Dorsolateral prefrontal cortex (tissue), 118 donors: ENCODE measurements around the gene CMC4. TPM values are rescaled to one million over a fixed set of nuclear protein-coding genes. Genes with fewer than 3 reads are reported as not detected.

Experiments
- total RNA-seq, 120 experiments: library from RNA; stranded (reverse); gene quantifications; one replicate each; pipeline versions ENCODE4 v1.2.3 to v1.2.4, GENCODE V29; 2022

CMC4 gene
- total RNA-seq, 120 experiments from 2014 or later: 2.1 to 11.2 (median 5.9) TPM

Other genes starting within 250 kb of the CMC4 start
- gene SMIM9, start 236.5 kb downstream of the CMC4 start, total RNA-seq: 1 to 10 TPM in 1 of 120 experiments, under 1 TPM in 2, not detected in 117; 0.53 to 3.9 (median 0.90) TPM
- 10 to 100 TPM in 118 of 120 experiments, 1 to 10 TPM in 2; 7.6 to 58.9 (median 37.2) TPM for gene F8A1, start 184.8 kb downstream of the CMC4 start, total RNA-seq
- gene F8, start 48.4 kb downstream of the CMC4 start, total RNA-seq: 10 to 100 TPM in 118 of 120 experiments, 1 to 10 TPM in 2; 8.5 to 27.1 (median 17.0) TPM
- 10 to 100 TPM; 44.5 to 95.0 (median 68.8) TPM for gene FUNDC2, start 44.3 kb downstream of the CMC4 start, total RNA-seq
- 10 to 100 TPM in 83 of 120 experiments, 1 to 10 TPM in 37; 2.4 to 21.5 (median 12.1) TPM for gene MTCP1, start within 50 bp of the CMC4 start, total RNA-seq
- 10 to 100 TPM; 11.5 to 27.6 (median 19.0) TPM for gene BRCC3, start 372 bp upstream of the CMC4 start, total RNA-seq
- 10 to 100 TPM; 34.0 to 81.7 (median 54.7) TPM for gene VBP1, start 145.3 kb upstream of the CMC4 start, total RNA-seq
- gene RAB39B, start 193.4 kb upstream of the CMC4 start, total RNA-seq: 10 to 100 TPM in 118 of 120 experiments, 1 to 10 TPM in 2; 8.9 to 28.9 (median 20.2) TPM